Keratinocyte (primary cell): ENCODE data around the gene PHLDB3.

Experiments used
- EZH2 ChIP-seq: IDR thresholded peaks from one replicate; pipeline ENCODE4 v1.6.1; 2012; ENCODE audit warnings: inconsistent platforms, mild to moderate bottlenecking, low read length, moderate library complexity
- TF ChIP-seq, protein P1 (sequence below), 3 experiments: IDR thresholded peaks in 1 of 3; conservative IDR thresholded peaks in 1 of 3; optimal IDR thresholded peaks in 1 of 3; 2 replicates in 2 of 3; 3 replicates in 1 of 3; pipeline versions ENCODE3 to v1.5.1; 2011; ENCODE audit warnings: low read length in 3 of 3, mild to moderate bottlenecking in 3 of 3, moderate library complexity in 2 of 3, control low read depth in 1 of 3, inconsistent platforms in 1 of 3; ENCODE audit not compliant: insufficient read depth in 2 of 3; ENCODE audit errors: extremely low read depth in 1 of 3

DNA sequence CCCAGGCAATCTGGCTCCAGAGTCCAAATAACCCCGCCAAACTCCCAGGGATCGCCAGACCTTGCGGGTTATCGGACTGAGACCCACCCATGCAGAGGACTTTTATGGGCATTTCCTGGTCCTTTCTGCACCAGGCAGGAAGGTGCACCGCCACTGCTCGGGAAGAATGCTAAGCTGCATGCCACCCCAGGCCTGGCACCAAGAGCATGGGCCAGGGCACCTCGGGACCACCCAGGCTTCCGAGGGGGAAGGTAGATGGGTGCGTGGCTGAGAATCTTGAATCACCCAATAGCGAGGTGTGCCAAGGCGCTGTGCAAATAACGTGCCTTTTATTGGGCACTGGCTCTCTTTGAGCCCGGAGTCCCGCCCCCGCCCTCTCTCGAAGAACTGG, 28.0 kb upstream of the PHLDB3 start:
- TF ChIP-seq, protein P1, sequence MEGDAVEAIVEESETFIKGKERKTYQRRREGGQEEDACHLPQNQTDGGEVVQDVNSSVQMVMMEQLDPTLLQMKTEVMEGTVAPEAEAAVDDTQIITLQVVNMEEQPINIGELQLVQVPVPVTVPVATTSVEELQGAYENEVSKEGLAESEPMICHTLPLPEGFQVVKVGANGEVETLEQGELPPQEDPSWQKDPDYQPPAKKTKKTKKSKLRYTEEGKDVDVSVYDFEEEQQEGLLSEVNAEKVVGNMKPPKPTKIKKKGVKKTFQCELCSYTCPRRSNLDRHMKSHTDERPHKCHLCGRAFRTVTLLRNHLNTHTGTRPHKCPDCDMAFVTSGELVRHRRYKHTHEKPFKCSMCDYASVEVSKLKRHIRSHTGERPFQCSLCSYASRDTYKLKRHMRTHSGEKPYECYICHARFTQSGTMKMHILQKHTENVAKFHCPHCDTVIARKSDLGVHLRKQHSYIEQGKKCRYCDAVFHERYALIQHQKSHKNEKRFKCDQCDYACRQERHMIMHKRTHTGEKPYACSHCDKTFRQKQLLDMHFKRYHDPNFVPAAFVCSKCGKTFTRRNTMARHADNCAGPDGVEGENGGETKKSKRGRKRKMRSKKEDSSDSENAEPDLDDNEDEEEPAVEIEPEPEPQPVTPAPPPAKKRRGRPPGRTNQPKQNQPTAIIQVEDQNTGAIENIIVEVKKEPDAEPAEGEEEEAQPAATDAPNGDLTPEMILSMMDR (optimal IDR thresholded peaks at IDR 0.05 in 1 of 3, IDR thresholded peaks at IDR 0.05 in 1 of 3, conservative IDR thresholded peaks at IDR 0.05 in 1 of 3; ENCODE audit: extremely low read depth in 1 of 3, insufficient read depth in 2 of 3, low read length in 3 of 3): no peak
- TF ChIP-seq EZH2: no peak
